Measurements from ENCODE around the gene RFX1.

RFX1 gene

GRCh38 chr19:13986348-13986904 is 19.7 kb downstream of the RFX1 start:
- DNase-seq (ENCODE audit: extremely low read depth, low read depth): peak; percentile 64
- no peak for TF ChIP-seq CTCF (IDR thresholded peaks at IDR 0.05; ENCODE audit: low read depth, low read length, missing control alignments)
- H3K4me3 ChIP-seq (replicated peaks; ENCODE audit: low read depth, low read length): no peak overlapping the region

- H3K4me3 ChIP-seq (replicated peaks; ENCODE audit: low read depth, low read length): no peak overlapping the region
- DNase-seq (ENCODE audit: extremely low read depth, low read depth): no peak
- no peak for TF ChIP-seq CTCF (IDR thresholded peaks at IDR 0.05; ENCODE audit: low read depth, low read length, missing control alignments)
Observed at GRCh38 chr19:13985771-13986347, 20.3 kb downstream of the RFX1 start.

GRCh38 chr19:13984875-13985741 is 21.0 kb downstream of the RFX1 start:
- H3K4me3 ChIP-seq (replicated peaks; ENCODE audit: low read depth, low read length): no peak overlapping the region
- TF ChIP-seq CTCF (IDR thresholded peaks at IDR 0.05; ENCODE audit: low read depth, low read length, missing control alignments): no peak
- no peak for DNase-seq (ENCODE audit: extremely low read depth, low read depth)

DNA sequence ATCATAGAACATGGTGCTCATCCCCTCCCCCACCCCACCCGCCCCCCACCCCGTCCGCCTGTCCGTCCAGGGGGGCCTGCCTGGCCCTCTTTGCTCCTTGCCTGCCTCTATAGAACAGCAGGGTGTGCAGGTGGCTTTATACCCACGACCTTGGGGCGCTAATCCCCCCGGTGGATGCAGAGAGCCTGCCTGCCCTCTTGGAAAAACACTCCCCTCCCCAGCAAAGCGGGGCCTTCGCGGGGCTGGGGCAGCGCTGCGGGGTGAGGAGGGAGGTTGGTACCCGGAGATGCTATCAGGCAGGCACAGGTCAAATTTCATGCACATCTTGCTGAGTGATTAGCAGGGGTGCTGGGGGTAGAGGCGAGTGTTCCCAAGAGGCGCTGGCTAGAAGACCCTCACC is 21.9 kb downstream of the RFX1 start:
- TF ChIP-seq CTCF (IDR thresholded peaks at IDR 0.05; ENCODE audit: low read depth, low read length, missing control alignments): no peak
- no peak overlapping the region for H3K4me3 ChIP-seq (replicated peaks; ENCODE audit: low read depth, low read length)
- no peak for DNase-seq (ENCODE audit: extremely low read depth, low read depth)

DNA sequence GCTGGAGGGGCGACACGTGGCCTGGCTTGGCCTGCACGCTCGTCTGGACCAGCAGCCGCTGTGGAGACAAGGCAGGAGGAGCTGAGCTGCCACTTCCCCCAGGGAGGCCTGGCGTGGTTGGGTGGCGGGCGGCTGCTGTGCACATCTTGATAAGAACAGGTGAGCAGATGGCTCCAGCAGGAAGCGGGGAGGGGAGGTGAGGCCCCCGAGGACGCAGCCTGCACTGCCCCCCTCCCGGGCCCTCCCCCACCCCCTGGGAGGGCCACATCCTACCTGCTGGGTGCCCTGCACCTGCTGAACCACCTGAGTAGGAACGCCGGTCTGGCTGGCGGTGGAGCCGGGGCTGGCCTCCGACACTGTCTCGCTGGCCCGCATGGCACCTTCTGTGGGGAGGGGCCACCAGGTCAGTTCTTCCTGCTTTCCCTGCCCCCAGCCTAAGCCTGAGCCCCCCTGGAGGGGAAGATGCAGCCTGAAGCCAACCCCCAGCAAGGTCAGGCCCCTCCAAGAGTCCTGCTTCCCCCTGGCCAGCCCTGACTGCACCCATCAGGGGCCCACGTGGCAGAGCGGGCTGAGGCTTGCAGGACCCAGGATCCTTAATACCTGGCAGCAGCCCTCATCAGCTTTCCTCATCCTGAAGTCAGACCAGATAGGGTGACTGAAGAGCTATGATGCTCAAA is 22.8 kb downstream of the RFX1 start:
- no peak for TF ChIP-seq CTCF (IDR thresholded peaks at IDR 0.05; ENCODE audit: low read depth, low read length, missing control alignments)
- H3K4me3 ChIP-seq (replicated peaks; ENCODE audit: low read depth, low read length): no peak overlapping the region
- no peak for DNase-seq (ENCODE audit: extremely low read depth, low read depth)

GRCh38 chr19:13982773-13983172 is 23.3 kb downstream of the RFX1 start:
- H3K4me3 ChIP-seq (replicated peaks; ENCODE audit: low read depth, low read length): no peak overlapping the region
- no peak for TF ChIP-seq CTCF (IDR thresholded peaks at IDR 0.05; ENCODE audit: low read depth, low read length, missing control alignments)
- DNase-seq (ENCODE audit: extremely low read depth, low read depth): no peak
